ENCODE data around the gene ANKRD49. TPM values are rescaled to one million over a fixed set of nuclear protein-coding genes. Genes with fewer than 3 reads are reported as not detected.

ANKRD49 gene
- total RNA-seq, 2 donors from 2014 or later = 24.2 to 28.1 TPM

GRCh38 chr11:94515398-94515797 lies 21.6 kb downstream of the ANKRD49 start:
- no peaks in the 10 kb centered on the region for H3K36me3 Mint-ChIP-seq (ENCODE audit: insufficient read depth in 2 of 2)
- DNase-seq (no peak), ATAC-seq (replicated peaks in 1 of 2) (no peak)
- H3K4me1 Mint-ChIP-seq (ENCODE audit: low read depth) = peaks cover 15% of the 10 kb centered on the region
- H3K9me3 Mint-ChIP-seq = no peaks in the 10 kb centered on the region
- peaks cover 30% of the 10 kb centered on the region for H3K27me3 Mint-ChIP-seq (ENCODE audit: low read depth)
- no peak overlapping the region for H3K27ac Mint-ChIP-seq
- no peak overlapping the region for H3K4me3 Mint-ChIP-seq

DNA sequence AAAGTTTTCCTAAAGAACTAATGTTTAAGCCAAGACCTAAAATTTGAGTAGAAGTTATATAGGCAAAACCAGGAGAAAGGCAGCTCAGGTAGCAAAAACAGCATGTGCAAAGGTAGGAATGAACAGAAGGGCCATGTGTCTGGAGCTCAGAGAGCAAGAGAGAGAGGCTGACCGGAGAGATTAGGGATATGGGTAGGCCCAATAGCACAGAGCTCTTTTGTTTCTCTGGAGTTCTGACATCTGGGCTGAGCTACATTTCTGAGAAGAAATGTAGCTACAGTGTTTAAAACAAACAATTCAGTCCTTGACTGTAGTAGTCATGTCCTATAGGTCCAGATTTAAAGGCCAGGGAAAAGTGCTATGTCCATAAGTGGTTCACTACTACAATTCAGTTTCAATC lies 22.9 kb downstream of the ANKRD49 start:
- Mint-ChIP-seq H3K9me3 (no peaks in the 10 kb centered on the region), H3K36me3 (ENCODE audit: insufficient read depth in 2 of 2) (no peaks in the 10 kb centered on the region), H3K4me1 (ENCODE audit: low read depth) (peaks cover 15% of the 10 kb centered on the region), H3K27me3 (ENCODE audit: low read depth) (peaks cover 17% of the 10 kb centered on the region), H3K27ac (no peak overlapping the region), H3K4me3 (no peak overlapping the region)
- ATAC-seq (replicated peaks in 1 of 2) = no peak
- no peak for DNase-seq

DNA sequence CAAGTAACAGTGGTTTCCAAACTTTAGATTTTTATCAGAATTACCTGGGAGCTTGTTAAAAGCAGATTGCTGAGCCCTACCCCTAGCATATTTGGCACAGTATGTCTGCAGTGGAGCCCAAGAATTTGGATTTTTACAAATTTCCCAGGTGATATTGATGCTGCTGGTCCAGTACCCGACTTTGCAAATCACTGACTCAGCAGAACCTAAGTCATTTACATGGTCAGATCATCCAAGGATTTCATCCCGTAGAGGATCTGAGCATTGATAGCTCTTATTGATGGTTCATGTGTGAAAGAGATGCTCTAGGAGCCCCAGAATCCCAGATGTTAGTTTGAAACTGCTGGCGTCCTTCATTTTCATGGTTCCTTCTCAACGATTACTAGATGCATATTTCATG lies 24.5 kb downstream of the ANKRD49 start:
- H3K36me3 Mint-ChIP-seq (ENCODE audit: insufficient read depth in 2 of 2) = no peaks in the 10 kb centered on the region
- peaks cover under 1% of the 10 kb centered on the region for H3K4me1 Mint-ChIP-seq (ENCODE audit: low read depth)
- peaks cover 11% of the 10 kb centered on the region for H3K27me3 Mint-ChIP-seq (ENCODE audit: low read depth)
- ATAC-seq (replicated peaks in 1 of 2) = no peak
- no peak overlapping the region for H3K27ac Mint-ChIP-seq
- no peaks in the 10 kb centered on the region for H3K9me3 Mint-ChIP-seq
- H3K4me3 Mint-ChIP-seq = no peak overlapping the region
- no peak for DNase-seq

DNA sequence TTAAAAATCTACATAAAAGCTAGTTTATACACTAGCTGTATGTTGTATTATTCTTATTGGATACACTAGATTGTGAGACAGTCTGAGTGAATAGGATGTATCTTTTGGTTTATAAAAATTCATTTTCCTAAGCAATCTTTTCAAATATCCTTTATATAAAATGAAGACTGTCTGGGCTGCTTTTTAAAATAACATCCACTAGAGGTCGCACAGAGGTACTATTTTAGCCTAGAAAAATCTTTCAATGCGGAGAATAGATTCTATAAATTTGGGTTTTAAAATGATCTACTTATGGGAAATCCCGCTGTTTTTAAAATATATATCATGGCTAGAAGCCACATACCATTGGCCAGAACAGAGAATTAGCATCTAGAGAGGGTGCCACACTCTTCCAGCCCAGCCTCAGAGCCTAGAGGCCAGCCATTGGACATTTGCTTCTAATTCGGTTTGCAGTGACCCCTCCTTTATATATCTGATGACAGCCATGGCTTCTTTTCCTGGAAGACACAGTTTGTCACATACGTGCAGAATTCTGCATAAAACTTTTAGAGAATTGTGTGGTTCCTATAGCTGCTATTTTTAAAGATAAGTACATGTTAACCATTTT lies 25.8 kb downstream of the ANKRD49 start:
- ATAC-seq (replicated peaks in 1 of 2) (no peak), DNase-seq (no peak)
- Mint-ChIP-seq H3K9me3 (no peaks in the 10 kb centered on the region), H3K27ac (no peak overlapping the region), H3K27me3 (ENCODE audit: low read depth) (peaks cover 11% of the 10 kb centered on the region), H3K36me3 (ENCODE audit: insufficient read depth in 2 of 2) (no peaks in the 10 kb centered on the region), H3K4me1 (ENCODE audit: low read depth) (no peaks in the 10 kb centered on the region), H3K4me3 (no peak overlapping the region)

DNA sequence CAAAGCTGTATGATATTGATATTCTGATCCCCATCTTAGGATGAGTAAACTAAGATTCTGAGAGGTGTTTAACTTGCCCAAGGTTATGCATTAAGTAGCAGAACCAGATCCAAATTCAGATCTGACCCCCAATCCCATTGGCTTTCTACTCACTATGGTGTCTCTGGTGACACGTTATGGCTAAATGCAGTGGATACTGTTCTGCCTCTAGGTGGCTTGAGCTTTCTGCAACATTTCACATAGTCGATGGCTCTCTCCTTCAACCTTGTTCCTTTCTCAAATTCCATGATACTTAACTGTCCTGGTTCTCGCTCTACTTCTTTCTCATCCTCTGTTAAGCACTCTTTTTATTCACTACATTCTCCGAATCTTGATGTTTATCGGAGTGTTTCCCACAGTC lies 27.9 kb downstream of the ANKRD49 start:
- no peaks in the 10 kb centered on the region for H3K9me3 Mint-ChIP-seq
- H3K27me3 Mint-ChIP-seq (ENCODE audit: low read depth) = no peaks in the 10 kb centered on the region
- no peak overlapping the region for H3K4me3 Mint-ChIP-seq
- DNase-seq (no peak), ATAC-seq (replicated peaks in 1 of 2) (no peak)
- no peaks in the 10 kb centered on the region for H3K4me1 Mint-ChIP-seq (ENCODE audit: low read depth)
- no peak overlapping the region for H3K27ac Mint-ChIP-seq
- H3K36me3 Mint-ChIP-seq (ENCODE audit: insufficient read depth in 2 of 2) = no peaks in the 10 kb centered on the region

DNA sequence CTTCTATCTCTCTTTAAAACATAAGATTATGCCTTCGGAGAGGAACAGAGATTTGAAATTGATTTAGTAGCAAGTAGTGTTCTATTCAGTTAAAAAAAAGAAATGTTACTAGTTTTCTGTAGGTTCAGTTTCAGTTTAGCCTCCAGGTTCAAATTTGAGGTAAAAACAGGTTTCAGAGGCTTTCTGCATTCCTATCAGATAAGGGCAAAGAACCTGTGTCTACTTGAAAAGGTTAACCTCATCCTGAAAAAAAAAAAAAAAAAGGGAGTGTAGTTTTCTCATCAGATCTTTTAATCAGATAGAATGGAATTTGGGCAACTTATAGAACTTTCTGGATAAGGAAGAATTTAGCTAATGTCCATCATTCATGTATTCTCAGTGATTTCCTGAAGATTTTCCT lies 30.6 kb downstream of the ANKRD49 start:
- Mint-ChIP-seq H3K4me1 (ENCODE audit: low read depth) (no peaks in the 10 kb centered on the region), H3K4me3 (no peak overlapping the region), H3K9me3 (no peaks in the 10 kb centered on the region), H3K27me3 (ENCODE audit: low read depth) (no peaks in the 10 kb centered on the region), H3K27ac (no peak overlapping the region), H3K36me3 (ENCODE audit: insufficient read depth in 2 of 2) (no peaks in the 10 kb centered on the region)
- DNase-seq (no peak), ATAC-seq (replicated peaks in 1 of 2) (no peak)

DNA sequence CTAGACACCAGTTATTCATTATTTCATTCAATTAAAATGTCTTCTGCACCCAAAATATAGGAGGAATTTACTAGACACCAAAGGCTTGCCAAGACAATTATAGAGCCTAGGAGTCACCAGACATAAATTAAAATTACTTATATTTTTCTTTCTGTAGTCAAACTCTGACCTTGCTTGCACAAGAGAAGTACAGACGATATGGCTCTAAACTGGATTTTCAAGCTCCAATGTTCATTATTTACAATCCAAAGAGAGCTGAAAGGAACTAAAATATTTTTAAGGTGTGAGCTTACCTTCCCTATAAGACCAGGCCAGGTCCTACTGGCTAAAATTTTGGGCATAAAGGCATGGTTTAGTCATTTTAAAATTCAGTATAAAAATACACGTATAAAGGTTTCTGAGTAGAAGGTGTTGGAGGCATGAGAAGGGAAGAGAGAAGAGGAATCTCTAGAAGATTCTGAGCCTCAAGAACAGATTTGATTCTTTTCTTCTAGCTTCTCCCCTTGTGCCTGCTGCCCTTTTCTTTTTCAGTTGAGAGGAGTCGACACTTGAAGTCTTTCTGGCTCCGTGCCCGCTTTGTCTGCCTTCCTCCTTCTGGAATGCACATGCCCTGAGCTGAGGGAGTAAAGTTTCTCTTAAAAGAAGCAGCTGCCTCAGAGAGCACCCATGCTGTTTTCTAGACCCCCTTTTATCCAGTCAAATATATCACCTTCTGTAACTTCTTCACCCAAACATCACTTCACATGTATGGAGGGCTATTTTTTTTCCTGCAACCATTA lies 32.0 kb downstream of the ANKRD49 start:
- Mint-ChIP-seq H3K36me3 (ENCODE audit: insufficient read depth in 2 of 2) (no peaks in the 10 kb centered on the region), H3K9me3 (no peaks in the 10 kb centered on the region), H3K27me3 (ENCODE audit: low read depth) (peaks cover 2% of the 10 kb centered on the region), H3K4me1 (ENCODE audit: low read depth) (no peaks in the 10 kb centered on the region), H3K27ac (no peak overlapping the region), H3K4me3 (no peak overlapping the region)
- ATAC-seq (replicated peaks in 1 of 2) (no peak), DNase-seq (no peak)

DNA sequence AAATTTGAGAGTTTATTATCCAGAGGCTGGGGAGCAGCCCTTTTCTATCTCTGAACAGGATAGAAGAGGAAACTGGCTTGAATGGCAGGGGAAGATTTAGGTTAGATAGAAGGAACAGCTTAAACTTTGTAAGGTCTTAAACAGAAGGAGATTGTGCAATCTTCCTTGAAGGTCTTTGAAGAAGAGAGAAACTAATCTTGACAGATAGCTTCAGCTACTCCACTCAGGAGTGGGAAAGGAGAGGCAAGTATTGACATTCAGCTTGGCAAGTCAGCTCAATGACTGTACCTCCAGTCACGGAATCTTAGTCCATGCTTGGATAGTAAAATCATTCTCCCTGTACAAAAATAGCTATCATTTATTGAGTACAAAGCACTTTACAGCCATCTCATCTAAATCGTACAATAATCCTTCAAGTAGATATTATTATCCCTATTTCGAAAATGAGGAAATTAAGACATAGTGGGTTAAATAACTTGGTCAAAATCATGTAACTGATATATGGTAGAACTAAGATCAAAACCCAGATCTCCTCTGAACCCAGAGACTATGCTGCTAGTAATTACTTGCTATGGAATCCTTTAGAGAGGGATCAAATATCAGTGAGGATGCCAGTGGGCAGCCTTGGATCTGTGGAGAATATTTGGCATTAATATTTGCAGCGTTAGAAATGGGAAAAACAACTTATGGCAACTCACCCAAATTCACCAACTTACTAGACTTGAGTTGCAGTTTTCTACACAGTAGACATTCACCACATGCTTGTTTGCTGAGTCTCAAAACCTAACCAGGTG lies 33.1 kb downstream of the ANKRD49 start:
- ATAC-seq (replicated peaks in 1 of 2) (no peak), DNase-seq (no peak)
- H3K27ac Mint-ChIP-seq = no peak overlapping the region
- H3K27me3 Mint-ChIP-seq (ENCODE audit: low read depth) = peaks cover 7% of the 10 kb centered on the region
- no peak overlapping the region for H3K4me3 Mint-ChIP-seq
- H3K4me1 Mint-ChIP-seq (ENCODE audit: low read depth) = no peaks in the 10 kb centered on the region
- no peaks in the 10 kb centered on the region for H3K9me3 Mint-ChIP-seq
- H3K36me3 Mint-ChIP-seq (ENCODE audit: insufficient read depth in 2 of 2) = no peaks in the 10 kb centered on the region

- H3K27ac Mint-ChIP-seq = no peak overlapping the region
- H3K4me1 Mint-ChIP-seq (ENCODE audit: low read depth) = no peaks in the 10 kb centered on the region
- H3K36me3 Mint-ChIP-seq (ENCODE audit: insufficient read depth in 2 of 2) = no peaks in the 10 kb centered on the region
- H3K9me3 Mint-ChIP-seq = no peaks in the 10 kb centered on the region
- ATAC-seq (replicated peaks in 1 of 2) (no peak), DNase-seq (no peak)
- peaks cover 7% of the 10 kb centered on the region for H3K27me3 Mint-ChIP-seq (ENCODE audit: low read depth)
- H3K4me3 Mint-ChIP-seq = no peak overlapping the region
Observed at GRCh38 chr11:94528551-94528950, 34.8 kb downstream of the ANKRD49 start.

- H3K9me3 Mint-ChIP-seq = no peaks in the 10 kb centered on the region
- peaks cover 7% of the 10 kb centered on the region for H3K27me3 Mint-ChIP-seq (ENCODE audit: low read depth)
- no peaks in the 10 kb centered on the region for H3K4me1 Mint-ChIP-seq (ENCODE audit: low read depth)
Observed at GRCh38 chr11:94532211-94532610, 38.4 kb downstream of the ANKRD49 start.

DNA sequence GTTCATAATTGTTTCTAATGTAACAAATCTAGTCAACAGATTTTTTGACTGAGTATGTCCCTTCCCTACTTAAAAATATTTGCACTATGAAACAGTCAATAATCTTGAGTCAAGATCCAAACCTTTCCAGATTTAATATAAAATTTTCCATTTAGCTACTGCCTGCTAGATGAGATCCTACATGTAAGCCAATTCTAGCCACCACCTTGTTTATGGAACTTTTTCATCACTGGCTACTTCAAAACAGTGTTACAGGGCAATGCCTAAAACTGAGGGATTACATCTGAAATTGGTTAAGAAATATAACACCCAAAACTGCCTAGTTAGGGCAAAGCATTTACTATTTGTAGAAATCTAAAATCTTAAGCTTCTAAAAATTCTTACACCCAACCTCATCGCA lies 39.4 kb downstream of the ANKRD49 start:
- ATAC-seq (replicated peaks in 1 of 2) = no peak
- Mint-ChIP-seq H3K27ac (no peak overlapping the region), H3K36me3 (ENCODE audit: insufficient read depth in 2 of 2) (no peaks in the 10 kb centered on the region), H3K4me1 (ENCODE audit: low read depth) (no peaks in the 10 kb centered on the region), H3K4me3 (no peak overlapping the region), H3K9me3 (no peaks in the 10 kb centered on the region), H3K27me3 (ENCODE audit: low read depth) (peaks cover 7% of the 10 kb centered on the region)
- no peak for DNase-seq

More at GRCh38 chr11:94532211-94532610, 38.4 kb downstream of the ANKRD49 start:
- no peak overlapping the region for H3K27ac Mint-ChIP-seq
- DNase-seq = no peak
- no peak overlapping the region for H3K4me3 Mint-ChIP-seq
- no peak for ATAC-seq (replicated peaks in 1 of 2)
- H3K36me3 Mint-ChIP-seq (ENCODE audit: insufficient read depth in 2 of 2) = no peaks in the 10 kb centered on the region

DNA sequence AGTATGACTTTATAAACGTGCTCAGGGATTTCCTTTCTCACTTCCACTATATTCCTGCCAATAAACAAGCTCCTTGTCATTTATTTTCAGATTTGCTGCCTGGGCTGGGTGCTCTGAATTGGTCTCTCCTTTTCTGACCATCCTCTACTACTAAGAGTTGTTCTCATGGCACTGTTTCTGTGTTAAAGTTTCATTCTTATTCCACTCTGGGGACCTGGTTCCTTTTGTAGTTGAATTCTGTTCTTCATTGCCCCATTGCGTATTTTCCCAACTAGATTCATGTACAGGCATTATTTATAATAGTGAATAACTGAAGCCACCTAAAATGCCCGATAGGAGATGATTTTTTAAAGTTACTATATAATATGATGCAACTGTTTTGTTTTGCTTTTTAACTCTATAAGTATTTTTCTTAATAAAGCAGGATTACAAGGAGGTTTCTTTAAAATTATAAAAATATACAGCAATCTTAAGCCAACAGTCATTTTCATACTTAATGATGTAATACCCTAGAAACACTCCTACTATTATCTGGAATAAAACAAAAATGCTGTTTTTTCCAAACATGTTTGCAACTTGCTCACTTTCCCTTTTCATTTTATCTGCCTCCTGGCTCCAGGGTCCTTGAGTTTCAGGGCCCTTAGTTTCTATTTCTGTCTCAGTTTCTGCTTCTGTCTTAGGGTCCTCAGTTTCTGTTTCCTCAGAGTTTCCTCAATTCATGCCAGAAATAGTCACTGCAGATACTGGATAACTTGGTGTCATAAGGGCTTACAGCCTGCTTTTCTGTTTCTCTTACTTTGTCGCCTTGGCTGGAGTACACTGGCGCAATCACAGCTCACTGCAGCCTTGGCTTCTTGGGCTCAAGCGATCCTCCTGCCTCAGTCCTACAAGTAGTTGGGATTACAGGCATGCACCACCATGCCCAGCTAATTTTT lies 40.2 kb downstream of the ANKRD49 start:
- H3K4me1 Mint-ChIP-seq (ENCODE audit: low read depth) = no peaks in the 10 kb centered on the region
- H3K9me3 Mint-ChIP-seq = no peaks in the 10 kb centered on the region
- no peaks in the 10 kb centered on the region for H3K36me3 Mint-ChIP-seq (ENCODE audit: insufficient read depth in 2 of 2)
- no peak overlapping the region for H3K4me3 Mint-ChIP-seq
- no peak for DNase-seq
- no peak overlapping the region for H3K27ac Mint-ChIP-seq
- peaks cover 7% of the 10 kb centered on the region for H3K27me3 Mint-ChIP-seq (ENCODE audit: low read depth)
- no peak for ATAC-seq (replicated peaks in 1 of 2)

Data from activated T-cell treated with anti-CD3 and anti-CD28 coated beads, Interleukin-2, amount 50 U/mL, for 72 hours (primary cell).